OCI-LY1 (cell line): ENCODE measurements around the gene ACVR2B.

Experiments
- H2AFZ ChIP-seq: fragments of 200-600 bp; sonication (generic), shearing (Covaris generic); 2 replicates; pipeline ENCODE4 v1.6.0; 2014; ENCODE audit warnings: antibody characterized with exemption, mild to moderate bottlenecking, low read length
- H3F3A ChIP-seq: fragments of 200-600 bp; sonication (generic), shearing (Covaris generic); 2 replicates; pipeline ENCODE4 v1.6.0; 2014; ENCODE audit warnings: mild to moderate bottlenecking, antibody characterized with exemption, low read length, moderate library complexity; ENCODE audit not compliant: insufficient read depth
- H3K27ac ChIP-seq: fragments of 200-600 bp; sonication (generic); 2 replicates; pipeline ENCODE4 v1.5.1; 2014; ENCODE audit warnings: low read length, mixed run types, mild to moderate bottlenecking, low read depth; ENCODE audit not compliant: poor library complexity, severe bottlenecking
- H3K27me3 ChIP-seq: fragments of 200-600 bp; sonication (generic); 2 replicates; pipeline ENCODE4 v1.6.0; 2014; ENCODE audit warnings: antibody characterized with exemption, mild to moderate bottlenecking, low read length, moderate library complexity; ENCODE audit not compliant: insufficient read depth
- H3K36me3 ChIP-seq: fragments of 200-600 bp; sonication (generic); 2 replicates; pipeline ENCODE4 v1.6.1; 2014; ENCODE audit warnings: mild to moderate bottlenecking, antibody characterized with exemption, low read length, moderate library complexity, mixed read lengths; ENCODE audit not compliant: insufficient read depth
- H3K4me1 ChIP-seq: fragments of 200-600 bp; sonication (generic); 2 replicates; pipeline ENCODE4 v1.5.1; 2014; ENCODE audit warnings: mild to moderate bottlenecking, low read length, moderate library complexity; ENCODE audit not compliant: insufficient read depth, severe bottlenecking
- H3K4me2 ChIP-seq: fragments of 200-600 bp; sonication (generic), shearing (Covaris generic); 2 replicates; pipeline ENCODE4 v1.6.1; 2014; ENCODE audit warnings: low read length
- H3K4me3 ChIP-seq: fragments of 200-600 bp; sonication (generic); 2 replicates; pipeline ENCODE4 v1.5.1; 2014; ENCODE audit warnings: low read length, low read depth, mild to moderate bottlenecking, mixed read lengths; ENCODE audit not compliant: poor library complexity, severe bottlenecking
- H3K79me2 ChIP-seq: fragments of 200-600 bp; shearing (Covaris generic); 2 replicates; pipeline ENCODE4 v1.6.1; 2016; ENCODE audit warnings: mixed run types, low read length, mixed read lengths; ENCODE audit not compliant: insufficient read depth
- H3K9ac ChIP-seq: fragments of 200-600 bp; sonication (generic), shearing (Covaris generic); 2 replicates; pipeline ENCODE4 v1.6.1; 2014; ENCODE audit warnings: mild to moderate bottlenecking, low read length, mixed read lengths
- H3K9me2 ChIP-seq: fragments of 200-600 bp; sonication (generic), shearing (Covaris generic); 2 replicates; pipeline ENCODE4 v1.6.1; 2014; ENCODE audit warnings: low read depth, mild to moderate bottlenecking, low read length, mixed read lengths
- H3K9me3 ChIP-seq: fragments of 200-600 bp; shearing (Covaris generic); 2 replicates; pipeline ENCODE4 v1.6.1; 2014; ENCODE audit warnings: low read length, mixed read lengths
- H4K20me1 ChIP-seq: fragments of 200-600 bp; sonication (generic), shearing (Covaris generic); 2 replicates; pipeline ENCODE4 v1.6.0; 2016; ENCODE audit warnings: mild to moderate bottlenecking, low read length; ENCODE audit not compliant: insufficient read depth
- EZH2 ChIP-seq: fragments of 200-600 bp; sonication (generic), shearing (Covaris generic); IDR thresholded peaks from 2 replicates; pipeline ENCODE4 v1.8.0; 2017; ENCODE audit warnings: borderline replicate concordance, mixed run types, mild to moderate bottlenecking, antibody characterized with exemption, low read length, moderate library complexity, mixed read lengths
- TF ChIP-seq, protein P1 (sequence below): fragments of 200-600 bp; sonication (generic), shearing (Covaris generic); IDR thresholded peaks from 2 replicates; pipeline ENCODE4 v1.5.1; 2017; ENCODE audit warnings: mild to moderate bottlenecking, antibody characterized with exemption, low read length, moderate library complexity, mixed read lengths

ACVR2B gene

DNA sequence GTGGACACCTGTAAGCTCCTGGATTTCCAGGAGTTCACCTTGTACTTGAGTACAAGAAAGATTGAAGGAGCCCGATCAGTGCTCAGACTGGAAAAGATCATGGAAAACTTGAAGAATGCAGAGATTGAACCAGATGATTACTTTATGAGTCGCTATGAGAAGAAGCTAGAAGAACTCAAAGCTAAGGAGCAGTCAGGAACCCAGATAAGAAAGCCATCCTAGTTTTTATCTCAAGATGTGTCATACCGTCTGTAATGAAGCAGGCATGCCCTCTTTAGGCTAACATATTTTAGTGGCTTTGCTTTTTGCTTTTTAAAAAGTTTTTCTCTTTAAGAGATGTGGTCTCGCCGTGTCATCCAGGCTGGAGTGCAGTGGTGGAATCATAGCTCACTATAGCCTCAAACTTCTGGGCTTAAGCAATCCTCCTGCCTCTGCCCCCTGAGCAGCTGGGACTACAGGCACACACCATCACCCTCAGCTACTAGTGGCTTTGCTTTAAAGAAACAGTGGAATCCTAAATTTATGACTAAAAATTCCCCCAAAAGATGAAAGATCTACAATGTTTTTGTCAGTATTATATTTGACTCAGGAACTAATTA, 70.5 kb downstream of the ACVR2B start:
- H3K79me2 ChIP-seq, result no peaks in the 10 kb centered on the region
- no peaks in the 10 kb centered on the region for H3K9me2 ChIP-seq
- H3K9me3 ChIP-seq, result no peaks in the 10 kb centered on the region
- H3K27ac ChIP-seq, result no peak overlapping the region
- no peaks in the 10 kb centered on the region for H4K20me1 ChIP-seq
- H3K4me3 ChIP-seq, result no peak overlapping the region
- TF ChIP-seq, protein P1, sequence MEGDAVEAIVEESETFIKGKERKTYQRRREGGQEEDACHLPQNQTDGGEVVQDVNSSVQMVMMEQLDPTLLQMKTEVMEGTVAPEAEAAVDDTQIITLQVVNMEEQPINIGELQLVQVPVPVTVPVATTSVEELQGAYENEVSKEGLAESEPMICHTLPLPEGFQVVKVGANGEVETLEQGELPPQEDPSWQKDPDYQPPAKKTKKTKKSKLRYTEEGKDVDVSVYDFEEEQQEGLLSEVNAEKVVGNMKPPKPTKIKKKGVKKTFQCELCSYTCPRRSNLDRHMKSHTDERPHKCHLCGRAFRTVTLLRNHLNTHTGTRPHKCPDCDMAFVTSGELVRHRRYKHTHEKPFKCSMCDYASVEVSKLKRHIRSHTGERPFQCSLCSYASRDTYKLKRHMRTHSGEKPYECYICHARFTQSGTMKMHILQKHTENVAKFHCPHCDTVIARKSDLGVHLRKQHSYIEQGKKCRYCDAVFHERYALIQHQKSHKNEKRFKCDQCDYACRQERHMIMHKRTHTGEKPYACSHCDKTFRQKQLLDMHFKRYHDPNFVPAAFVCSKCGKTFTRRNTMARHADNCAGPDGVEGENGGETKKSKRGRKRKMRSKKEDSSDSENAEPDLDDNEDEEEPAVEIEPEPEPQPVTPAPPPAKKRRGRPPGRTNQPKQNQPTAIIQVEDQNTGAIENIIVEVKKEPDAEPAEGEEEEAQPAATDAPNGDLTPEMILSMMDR, result no peak
- no peak for TF ChIP-seq EZH2
- no peak overlapping the region for H3K9ac ChIP-seq
- H3K4me2 ChIP-seq, result no peak overlapping the region
- no peak overlapping the region for H2AFZ ChIP-seq
- H3K4me1 ChIP-seq, result no peaks in the 10 kb centered on the region
- no peaks in the 10 kb centered on the region for H3F3A ChIP-seq
- no peaks in the 10 kb centered on the region for H3K27me3 ChIP-seq
- peaks cover 49% of the 10 kb centered on the region for H3K36me3 ChIP-seq

DNA sequence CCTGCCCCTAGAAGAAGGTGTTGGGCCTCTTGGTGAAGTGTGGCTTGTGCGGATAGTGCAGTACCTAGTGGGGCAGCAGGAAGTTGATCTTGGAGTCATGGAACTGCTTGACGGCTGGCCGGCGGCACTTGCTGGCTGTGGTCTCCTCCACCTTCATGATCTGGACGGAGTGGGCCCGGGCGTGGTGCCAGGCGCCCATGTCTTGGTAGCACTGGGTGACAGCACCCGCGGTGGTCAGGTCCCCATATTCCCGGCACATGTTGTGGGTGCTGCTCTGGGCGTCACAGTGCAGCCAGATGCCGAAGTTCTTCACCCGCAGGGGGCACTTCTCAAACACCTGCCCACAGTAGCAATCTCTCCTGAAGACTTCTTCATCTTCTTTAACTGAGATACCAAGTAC, 73.1 kb downstream of the ACVR2B start:
- Histone ChIP-seq H3K4me1 (no peaks in the 10 kb centered on the region), H3F3A (no peaks in the 10 kb centered on the region), H3K27me3 (no peaks in the 10 kb centered on the region), H4K20me1 (no peaks in the 10 kb centered on the region), H3K9me2 (no peaks in the 10 kb centered on the region), H2AFZ (no peak overlapping the region), H3K79me2 (no peaks in the 10 kb centered on the region), H3K9me3 (no peaks in the 10 kb centered on the region), H3K4me2 (no peak overlapping the region), H3K9ac (no peak overlapping the region), H3K4me3 (no peak overlapping the region), H3K36me3 (peaks cover 41% of the 10 kb centered on the region), H3K27ac (no peak overlapping the region)
- TF ChIP-seq EZH2, result no peak
- TF ChIP-seq, protein P1, result no peak

DNA sequence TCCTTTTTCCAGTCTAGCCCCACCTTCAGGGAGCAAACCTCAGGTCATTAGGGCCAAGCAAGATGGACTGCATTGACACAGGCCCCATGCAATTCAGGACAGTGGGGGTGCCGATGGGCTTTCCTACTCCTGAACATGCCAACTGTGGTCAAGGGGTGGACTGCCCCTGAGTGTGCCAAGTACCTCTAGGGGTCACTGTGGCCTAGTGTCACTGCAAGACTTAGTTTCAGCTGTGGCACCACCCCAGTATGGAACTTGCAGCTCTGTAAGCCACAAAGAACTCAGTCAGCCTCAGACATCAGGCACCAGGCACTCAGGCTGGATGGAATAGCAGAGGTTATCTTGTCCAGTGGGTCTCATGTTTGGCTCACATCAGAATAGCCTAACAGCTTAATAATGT, 74.8 kb downstream of the ACVR2B start:
- H3K4me1 ChIP-seq, result no peaks in the 10 kb centered on the region
- H3K79me2 ChIP-seq, result no peaks in the 10 kb centered on the region
- H3K4me3 ChIP-seq, result no peak overlapping the region
- H4K20me1 ChIP-seq, result no peaks in the 10 kb centered on the region
- H2AFZ ChIP-seq, result no peak overlapping the region
- peaks cover 35% of the 10 kb centered on the region for H3K36me3 ChIP-seq
- no peak for TF ChIP-seq EZH2
- TF ChIP-seq, protein P1, result peak; percentile 31; the same call in 1 of the 2 replicates
- H3F3A ChIP-seq, result no peaks in the 10 kb centered on the region
- H3K9me3 ChIP-seq, result no peaks in the 10 kb centered on the region
- no peaks in the 10 kb centered on the region for H3K9me2 ChIP-seq
- no peak overlapping the region for H3K4me2 ChIP-seq
- H3K27me3 ChIP-seq, result no peaks in the 10 kb centered on the region
- no peak overlapping the region for H3K27ac ChIP-seq
- H3K9ac ChIP-seq, result no peak overlapping the region
